Keratinocyte (primary cell): ENCODE measurements around the gene PSAPL1. TPM values are rescaled to one million over a fixed set of nuclear protein-coding genes. Genes with fewer than 3 reads are reported as not detected.

Source experiments
- DNase-seq: peaks from one replicate; pipeline ENCODE4 v3.0.0-alpha.2; 2011; ENCODE audit warnings: low read depth, missing footprints, low spot score
- FAIRE-seq: peaks from 2 replicates; lab custom pipeline; 2011; peaks lifted over from hg19 to GRCh38; lab: Jason Lieb, UNC
- H2AFZ ChIP-seq: 2 replicates; pipeline ENCODE4 v1.6.0; 2012; ENCODE audit warnings: low read length, control low read depth, inconsistent platforms; ENCODE audit not compliant: control insufficient read depth
- H3K27ac ChIP-seq: 2 replicates; pipeline ENCODE4 v1.5.1; 2011; ENCODE audit warnings: low read length; ENCODE audit not compliant: control insufficient read depth, insufficient read depth
- H3K27me3 ChIP-seq: 3 replicates; pipeline ENCODE4 v1.6.0; 2011; ENCODE audit warnings: low read length; ENCODE audit not compliant: control insufficient read depth, insufficient read depth; ENCODE audit errors: extremely low read depth
- H3K36me3 ChIP-seq, 2 experiments: 2 replicates in 1 of 2; 3 replicates in 1 of 2; pipeline ENCODE4 v1.5.1; 2011; ENCODE audit warnings: low read length in 2 of 2, mild to moderate bottlenecking in 1 of 2; ENCODE audit not compliant: control insufficient read depth in 2 of 2, insufficient read depth in 2 of 2; ENCODE audit errors: extremely low read depth in 1 of 2
- H3K4me1 ChIP-seq: 3 replicates; pipeline ENCODE4 v1.5.1; 2011; ENCODE audit warnings: low read length; ENCODE audit not compliant: control insufficient read depth, insufficient read depth; ENCODE audit errors: extremely low read depth
- H3K4me2 ChIP-seq: 3 replicates; pipeline ENCODE4 v1.6.0; 2011; ENCODE audit warnings: low read depth, low read length; ENCODE audit not compliant: control insufficient read depth, insufficient read depth; ENCODE audit errors: extremely low read depth
- H3K4me3 ChIP-seq, 3 experiments: fragments of 200-600 bp in 1 of 3; sonication (generic) in 1 of 3; 2 replicates in 2 of 3; 3 replicates in 1 of 3; pipeline ENCODE4 v1.5.1; 2011 to 2016; ENCODE audit warnings: low read length in 3 of 3, mild to moderate bottlenecking in 3 of 3, control low read depth in 2 of 3, inconsistent platforms in 1 of 3, low read depth in 1 of 3, mixed read lengths in 1 of 3, mixed run types in 1 of 3, moderate library complexity in 1 of 3; ENCODE audit not compliant: control insufficient read depth in 2 of 3, insufficient read depth in 2 of 3; ENCODE audit errors: extremely low read depth in 1 of 3
- H3K79me2 ChIP-seq: 2 replicates; pipeline ENCODE4 v1.6.0; 2012; ENCODE audit warnings: low read length; ENCODE audit not compliant: control insufficient read depth, insufficient read depth
- H3K9ac ChIP-seq: 3 replicates; pipeline ENCODE4 v1.6.0; 2011; ENCODE audit warnings: low read length; ENCODE audit not compliant: control insufficient read depth, insufficient read depth; ENCODE audit errors: extremely low read depth
- H3K9me1 ChIP-seq: 3 replicates; pipeline ENCODE4 v1.6.0; 2011; ENCODE audit warnings: low read length; ENCODE audit not compliant: control insufficient read depth, insufficient read depth; ENCODE audit errors: extremely low read depth
- H3K9me3 ChIP-seq: 2 replicates; pipeline ENCODE4 v1.5.1; 2012; ENCODE audit warnings: low read depth, low read length; ENCODE audit not compliant: control insufficient read depth
- H4K20me1 ChIP-seq: 3 replicates; pipeline ENCODE4 v1.6.0; 2011; ENCODE audit warnings: low read length; ENCODE audit not compliant: control insufficient read depth, insufficient read depth; ENCODE audit errors: extremely low read depth
- EZH2 ChIP-seq: IDR thresholded peaks from one replicate; pipeline ENCODE4 v1.6.1; 2012; ENCODE audit warnings: inconsistent platforms, mild to moderate bottlenecking, low read length, moderate library complexity
- dilution Hi-C: fragments of 300-500 bp; cut with MboI; formaldehyde crosslinking; loops from one replicate; pipeline ENCODE4 v1.7.0; 2020; ENCODE audit warnings: low sequenced_read_pairs; ENCODE audit not compliant: extremely low pct_ligation_motif_present
- polyA plus RNA-seq, 5 experiments: library from polyadenylated mRNA; depleted of rRNA in 3 of 5; stranded (reverse) in 3 of 5; stranded (forward) in 1 of 5; unstranded in 1 of 5; fragments of >200 nt; gene quantifications; 1 replicate in 1 of 5; 2 replicates in 3 of 5; 3 replicates in 1 of 5; pipeline versions ENCODE4 v1.2.1 to v1.2.3, GENCODE V29; 2011 to 2012; ENCODE audit warnings: missing spikeins in 2 of 5, low read depth in 1 of 5, low replicate concordance in 1 of 5
- TF ChIP-seq, protein P1 (sequence below), 3 experiments: IDR thresholded peaks in 1 of 3; conservative IDR thresholded peaks in 1 of 3; optimal IDR thresholded peaks in 1 of 3; 2 replicates in 2 of 3; 3 replicates in 1 of 3; pipeline versions ENCODE3 to v1.5.1; 2011; ENCODE audit warnings: low read length in 3 of 3, mild to moderate bottlenecking in 3 of 3, moderate library complexity in 2 of 3, control low read depth in 1 of 3, inconsistent platforms in 1 of 3; ENCODE audit not compliant: insufficient read depth in 2 of 3; ENCODE audit errors: extremely low read depth in 1 of 3

Gene PSAPL1
- polyA plus RNA-seq, 1 donor (not counting 4 experiments of a cell fraction or from before 2014, with no cell fraction given): 0.03 TPM

DNA sequence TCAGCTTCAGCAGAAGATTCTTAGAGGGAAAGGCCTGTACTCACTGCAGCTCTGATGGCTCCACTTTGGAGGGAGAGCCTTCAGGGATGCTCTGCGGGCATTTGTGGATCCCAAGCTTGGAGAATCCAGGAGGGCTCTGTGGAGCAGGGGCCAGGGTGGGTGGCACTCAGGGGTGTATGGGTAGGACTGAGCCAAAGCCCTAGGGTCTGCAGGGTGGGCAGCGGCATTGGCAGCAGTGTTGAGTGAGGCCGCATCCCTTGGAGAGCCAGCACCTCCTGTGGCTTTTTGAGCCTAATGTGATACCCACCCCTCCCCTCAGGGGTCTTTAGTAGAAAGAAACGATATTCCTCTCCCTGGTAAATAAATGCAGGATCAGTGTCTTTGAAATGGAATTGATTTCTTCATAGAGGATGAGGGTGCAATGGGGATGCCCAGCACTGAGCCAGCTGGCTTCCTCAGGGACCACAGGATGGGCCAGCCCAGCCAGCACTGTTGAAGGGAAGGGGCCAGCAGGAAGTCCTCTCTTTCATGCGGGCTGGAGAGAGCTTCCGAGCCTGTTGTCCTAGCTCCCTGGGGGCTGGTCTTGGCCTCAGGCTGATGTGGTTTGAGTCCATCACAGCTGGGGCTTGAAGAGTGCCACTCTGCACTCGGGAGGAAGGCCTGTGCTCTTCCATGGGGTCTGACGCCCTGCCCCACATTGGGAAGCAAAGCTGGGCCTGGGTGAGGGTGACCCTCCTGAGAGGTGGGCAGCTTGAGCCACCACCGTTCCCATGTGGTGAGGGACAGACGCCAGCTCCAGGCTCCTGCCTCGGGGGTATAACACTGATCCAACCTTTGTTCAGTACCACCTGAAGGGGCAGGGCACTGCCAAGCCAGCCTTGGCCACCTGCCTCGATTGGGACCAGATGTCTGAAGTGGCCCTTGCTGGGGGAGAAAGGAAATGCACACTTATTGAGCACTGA lies 49.5 kb downstream of the PSAPL1 start:
- DNase-seq (no peak), FAIRE-seq (no peak)
- dilution Hi-C loops: no loop called here

DNA sequence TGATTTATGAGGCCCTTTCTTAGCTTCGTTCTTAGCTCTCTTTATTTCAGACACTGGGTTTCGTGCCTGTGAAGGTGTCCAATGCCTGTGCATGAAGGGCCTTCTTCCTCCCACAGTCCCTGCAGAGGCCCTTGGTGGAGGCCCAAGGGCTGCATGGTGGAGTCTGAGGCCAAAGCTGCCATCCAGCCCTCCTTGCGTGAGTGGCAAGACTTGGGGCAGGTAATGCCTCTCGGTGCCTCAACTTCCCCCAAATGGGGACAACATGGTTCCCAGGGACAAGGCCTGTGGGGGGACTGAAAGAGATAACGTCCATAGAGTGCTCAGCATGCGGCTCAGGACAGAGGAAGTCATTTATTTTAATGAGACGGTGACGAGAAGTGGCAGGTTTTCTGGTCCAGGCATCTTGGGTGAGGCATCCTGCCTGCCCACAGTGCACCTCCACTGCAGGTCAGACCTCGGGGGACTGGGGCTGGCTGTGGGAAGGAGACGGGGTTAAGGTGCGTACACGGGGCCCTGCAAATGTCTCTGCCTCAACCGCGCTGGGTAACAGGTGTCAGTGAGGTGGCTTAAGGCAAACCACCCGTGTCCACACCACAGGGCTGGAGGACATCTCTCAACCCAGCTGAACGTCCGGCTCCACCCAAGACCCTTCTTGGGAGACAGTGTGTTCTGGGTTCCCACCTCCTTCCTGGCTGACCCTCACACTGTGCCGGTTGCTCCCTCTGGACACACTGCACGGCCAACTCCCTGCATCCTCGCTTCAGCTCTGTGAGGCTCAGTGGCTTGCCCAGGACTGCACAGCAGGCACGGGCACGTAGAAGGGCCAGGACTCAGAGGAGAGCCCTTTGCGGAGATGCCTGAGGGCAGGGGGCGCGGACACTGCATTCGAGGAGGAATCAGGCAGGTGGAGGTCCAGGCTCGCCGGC lies 50.5 kb downstream of the PSAPL1 start:
- DNase-seq (no peak), FAIRE-seq (no peak)
- Histone ChIP-seq H4K20me1 (no peaks in the 10 kb centered on the region), H3K27ac (no peak overlapping the region), H3K27me3 (peaks cover 8% of the 10 kb centered on the region), H3K9me1 (no peaks in the 10 kb centered on the region), H3K4me2 (no peak overlapping the region), H3K79me2 (no peaks in the 10 kb centered on the region), H2AFZ (no peak overlapping the region), H3K9ac (no peak overlapping the region), H3K4me3 (no peak overlapping the region), H3K36me3 (no peaks in the 10 kb centered on the region), H3K9me3 (peaks cover 5% of the 10 kb centered on the region), H3K4me1 (no peaks in the 10 kb centered on the region)
- dilution Hi-C loops: no loop called here
- TF ChIP-seq, protein P1, sequence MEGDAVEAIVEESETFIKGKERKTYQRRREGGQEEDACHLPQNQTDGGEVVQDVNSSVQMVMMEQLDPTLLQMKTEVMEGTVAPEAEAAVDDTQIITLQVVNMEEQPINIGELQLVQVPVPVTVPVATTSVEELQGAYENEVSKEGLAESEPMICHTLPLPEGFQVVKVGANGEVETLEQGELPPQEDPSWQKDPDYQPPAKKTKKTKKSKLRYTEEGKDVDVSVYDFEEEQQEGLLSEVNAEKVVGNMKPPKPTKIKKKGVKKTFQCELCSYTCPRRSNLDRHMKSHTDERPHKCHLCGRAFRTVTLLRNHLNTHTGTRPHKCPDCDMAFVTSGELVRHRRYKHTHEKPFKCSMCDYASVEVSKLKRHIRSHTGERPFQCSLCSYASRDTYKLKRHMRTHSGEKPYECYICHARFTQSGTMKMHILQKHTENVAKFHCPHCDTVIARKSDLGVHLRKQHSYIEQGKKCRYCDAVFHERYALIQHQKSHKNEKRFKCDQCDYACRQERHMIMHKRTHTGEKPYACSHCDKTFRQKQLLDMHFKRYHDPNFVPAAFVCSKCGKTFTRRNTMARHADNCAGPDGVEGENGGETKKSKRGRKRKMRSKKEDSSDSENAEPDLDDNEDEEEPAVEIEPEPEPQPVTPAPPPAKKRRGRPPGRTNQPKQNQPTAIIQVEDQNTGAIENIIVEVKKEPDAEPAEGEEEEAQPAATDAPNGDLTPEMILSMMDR (optimal IDR thresholded peaks at IDR 0.05 in 1 of 3, IDR thresholded peaks at IDR 0.05 in 1 of 3, conservative IDR thresholded peaks at IDR 0.05 in 1 of 3; ENCODE audit: extremely low read depth in 1 of 3, insufficient read depth in 2 of 3, low read length in 3 of 3): no peak
- no peak for TF ChIP-seq EZH2

More for the DNA sequence above, 49.5 kb downstream of the PSAPL1 start:
- peaks cover 8% of the 10 kb centered on the region for H3K27me3 ChIP-seq
- H4K20me1 ChIP-seq: no peaks in the 10 kb centered on the region
- H3K79me2 ChIP-seq: no peaks in the 10 kb centered on the region
- H3K9ac ChIP-seq: no peak overlapping the region
- no peak overlapping the region for H3K4me2 ChIP-seq
- no peak overlapping the region for H2AFZ ChIP-seq
- no peaks in the 10 kb centered on the region for H3K4me1 ChIP-seq
- H3K36me3 ChIP-seq: no peaks in the 10 kb centered on the region
- peaks cover 5% of the 10 kb centered on the region for H3K9me3 ChIP-seq
- no peaks in the 10 kb centered on the region for H3K9me1 ChIP-seq
- no peak overlapping the region for H3K4me3 ChIP-seq
- H3K27ac ChIP-seq: no peak overlapping the region
- TF ChIP-seq, protein P1 (optimal IDR thresholded peaks at IDR 0.05 in 1 of 3, IDR thresholded peaks at IDR 0.05 in 1 of 3, conservative IDR thresholded peaks at IDR 0.05 in 1 of 3; ENCODE audit: extremely low read depth in 1 of 3, insufficient read depth in 2 of 3, low read length in 3 of 3): no peak
- TF ChIP-seq EZH2: no peak
